Measurements from ENCODE around the gene TCF4.

DNA sequence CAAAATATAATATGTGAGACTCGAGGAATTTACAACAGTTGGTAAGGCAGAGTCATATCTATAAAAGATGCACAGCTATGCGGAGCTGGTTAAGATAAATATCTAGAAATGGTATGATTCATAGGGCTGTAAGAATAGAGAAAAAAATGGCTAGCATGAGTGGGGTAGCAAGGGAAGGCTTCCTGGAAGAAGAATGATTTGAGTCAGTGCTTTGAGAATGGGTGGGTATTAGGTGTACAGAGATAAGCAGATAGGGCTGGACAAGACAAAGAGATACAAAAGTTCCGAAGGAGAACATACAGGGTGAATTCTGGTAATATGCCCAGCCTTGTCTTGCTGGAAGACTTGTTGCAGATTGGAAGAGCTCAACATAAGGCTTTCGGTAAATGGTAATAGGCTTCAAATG, 337.2 kb downstream of the TCF4 start:
- TF ChIP-seq CTCF (optimal IDR thresholded peaks at IDR 0.05 in 1 of 3, IDR thresholded peaks at IDR 0.05 in 1 of 3, conservative IDR thresholded peaks at IDR 0.05 in 1 of 3; ENCODE audit: extremely low read depth in 1 of 3, insufficient read depth in 2 of 3, low read length in 3 of 3) (no peak), EZH2 (IDR thresholded peaks at IDR 0.05; ENCODE audit: low read length) (no peak)

Measured in keratinocyte (primary cell).